Type B pancreatic cell (in vitro differentiated cells): ENCODE results near the gene TGM2. TPM values are rescaled to one million over a fixed set of nuclear protein-coding genes. Genes with fewer than 3 reads are reported as not detected.

ENCODE experiments used
- DNase-seq: peaks from one replicate; pipeline ENCODE4 v3.0.0; 2021; ENCODE audit warnings: mixed read lengths; ENCODE audit not compliant: unreplicated experiment; ENCODE audit errors: extremely low spot score
- H3K27ac Mint-ChIP-seq: 2 replicates; pipeline ENCODE4 v1.8.0; 2021; ENCODE audit warnings: mild to moderate bottlenecking, mixed read lengths
- H3K27me3 Mint-ChIP-seq: 2 replicates; pipeline ENCODE4 v1.8.0; 2021; ENCODE audit warnings: mixed read lengths
- H3K36me3 Mint-ChIP-seq: 2 replicates; pipeline ENCODE4 v1.8.0; 2021; ENCODE audit warnings: mixed read lengths
- H3K4me1 Mint-ChIP-seq: one replicate; pipeline ENCODE4 v1.8.0; 2021; ENCODE audit warnings: mixed read lengths; ENCODE audit not compliant: unreplicated experiment
- H3K4me3 Mint-ChIP-seq: 2 replicates; pipeline ENCODE4 v1.8.0; 2021; ENCODE audit warnings: mild to moderate bottlenecking, mixed read lengths
- H3K9me3 Mint-ChIP-seq: 2 replicates; pipeline ENCODE4 v1.8.0; 2021; ENCODE audit warnings: mixed read lengths
- total RNA-seq: library from RNA; stranded (reverse); gene quantifications from 2 replicates; pipeline ENCODE4 v1.2.1, GENCODE V29; 2021; ENCODE audit warnings: low replicate concordance
- TF ChIP-seq, protein P1 (sequence below): fragments of 200-600 bp; sonication (generic); conservative IDR thresholded peaks from 2 replicates; pipeline ENCODE4 v1.5.0; 2021; ENCODE audit warnings: antibody characterized with exemption, mild to moderate bottlenecking

TGM2 gene
- total RNA-seq, 1 donor from 2014 or later = 31.7 TPM

DNA sequence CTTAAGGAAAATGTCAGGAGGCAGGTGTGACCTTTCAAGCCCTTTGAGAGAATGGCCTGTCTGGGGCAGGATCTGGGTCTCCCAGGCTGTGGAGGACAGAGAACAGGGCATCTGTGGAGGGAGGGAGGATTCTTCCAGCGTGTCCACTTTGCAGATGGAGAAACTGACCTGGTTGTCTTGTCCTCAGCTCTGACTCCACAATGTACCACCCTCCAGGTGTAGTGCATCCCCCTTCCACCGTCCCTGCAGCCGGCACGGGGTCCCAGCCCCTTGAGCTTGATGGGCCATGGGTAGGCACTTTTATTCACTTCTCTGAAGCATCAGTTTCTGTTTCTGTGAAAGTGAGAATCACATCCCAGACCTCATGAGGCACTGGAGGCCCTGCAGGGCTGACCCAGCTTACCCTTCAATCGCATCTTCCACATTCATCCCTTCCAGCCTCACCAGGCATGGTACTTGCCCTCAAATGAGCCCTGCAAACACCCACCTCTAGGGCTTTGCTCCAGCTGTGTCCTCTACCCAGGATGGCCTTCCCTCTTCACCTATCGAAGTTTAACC lies 4.6 kb upstream of the TGM2 start:
- H3K4me1 Mint-ChIP-seq = peaks cover 49% of the 10 kb centered on the region
- H3K36me3 Mint-ChIP-seq = no peaks in the 10 kb centered on the region
- H3K9me3 Mint-ChIP-seq = no peaks in the 10 kb centered on the region
- H3K27me3 Mint-ChIP-seq = peaks cover 12% of the 10 kb centered on the region
- TF ChIP-seq, protein P1, sequence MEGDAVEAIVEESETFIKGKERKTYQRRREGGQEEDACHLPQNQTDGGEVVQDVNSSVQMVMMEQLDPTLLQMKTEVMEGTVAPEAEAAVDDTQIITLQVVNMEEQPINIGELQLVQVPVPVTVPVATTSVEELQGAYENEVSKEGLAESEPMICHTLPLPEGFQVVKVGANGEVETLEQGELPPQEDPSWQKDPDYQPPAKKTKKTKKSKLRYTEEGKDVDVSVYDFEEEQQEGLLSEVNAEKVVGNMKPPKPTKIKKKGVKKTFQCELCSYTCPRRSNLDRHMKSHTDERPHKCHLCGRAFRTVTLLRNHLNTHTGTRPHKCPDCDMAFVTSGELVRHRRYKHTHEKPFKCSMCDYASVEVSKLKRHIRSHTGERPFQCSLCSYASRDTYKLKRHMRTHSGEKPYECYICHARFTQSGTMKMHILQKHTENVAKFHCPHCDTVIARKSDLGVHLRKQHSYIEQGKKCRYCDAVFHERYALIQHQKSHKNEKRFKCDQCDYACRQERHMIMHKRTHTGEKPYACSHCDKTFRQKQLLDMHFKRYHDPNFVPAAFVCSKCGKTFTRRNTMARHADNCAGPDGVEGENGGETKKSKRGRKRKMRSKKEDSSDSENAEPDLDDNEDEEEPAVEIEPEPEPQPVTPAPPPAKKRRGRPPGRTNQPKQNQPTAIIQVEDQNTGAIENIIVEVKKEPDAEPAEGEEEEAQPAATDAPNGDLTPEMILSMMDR = no peak
- peak overlapping the region; percentile 33 for H3K4me3 Mint-ChIP-seq
- H3K27ac Mint-ChIP-seq = no peak overlapping the region
- no peak for DNase-seq

DNA sequence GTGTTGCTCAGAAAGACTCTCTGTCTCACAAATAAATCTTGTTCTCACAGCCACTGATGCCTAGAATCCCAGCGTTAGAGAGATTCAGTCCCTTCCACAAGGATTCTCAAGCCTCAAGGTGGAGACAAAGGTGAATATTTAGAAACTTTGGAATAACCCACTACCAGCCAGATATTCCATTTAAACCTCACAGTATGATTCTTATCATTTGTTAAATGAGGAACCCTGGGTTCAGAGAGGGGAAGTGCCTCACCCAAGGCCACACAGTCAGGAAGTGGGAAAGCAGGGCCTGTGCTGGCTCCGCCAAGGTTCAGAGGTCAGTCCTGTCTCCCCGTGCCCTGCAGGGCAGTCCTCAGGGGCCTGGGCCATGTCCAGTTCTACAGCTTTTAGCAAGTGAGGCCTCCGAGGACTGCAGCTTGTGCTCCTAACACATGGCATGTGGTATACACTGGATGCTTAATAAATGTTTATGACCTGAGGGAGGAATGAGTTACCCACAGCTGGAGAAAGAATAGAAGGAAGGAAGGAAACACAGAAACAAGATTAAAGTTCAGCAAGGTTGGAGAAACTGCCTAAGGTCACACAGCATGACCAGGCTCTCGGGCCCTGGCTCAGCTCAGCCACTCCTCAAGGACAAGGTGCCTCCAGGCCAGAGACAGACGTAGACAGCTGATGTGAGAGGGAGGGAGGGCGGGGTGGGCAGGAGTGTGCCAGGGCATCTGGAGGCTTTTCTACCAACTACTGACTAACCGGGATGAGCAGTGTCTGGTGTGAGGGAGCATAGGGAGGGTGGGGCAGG lies 3.9 kb upstream of the TGM2 start:
- H3K9me3 Mint-ChIP-seq = no peaks in the 10 kb centered on the region
- peaks cover 42% of the 10 kb centered on the region for H3K4me1 Mint-ChIP-seq
- no peak overlapping the region for H3K4me3 Mint-ChIP-seq
- TF ChIP-seq, protein P1 = no peak
- H3K36me3 Mint-ChIP-seq = no peaks in the 10 kb centered on the region
- peaks cover 12% of the 10 kb centered on the region for H3K27me3 Mint-ChIP-seq
- peak overlapping the region; percentile 73 for H3K27ac Mint-ChIP-seq
- no peak for DNase-seq

DNA sequence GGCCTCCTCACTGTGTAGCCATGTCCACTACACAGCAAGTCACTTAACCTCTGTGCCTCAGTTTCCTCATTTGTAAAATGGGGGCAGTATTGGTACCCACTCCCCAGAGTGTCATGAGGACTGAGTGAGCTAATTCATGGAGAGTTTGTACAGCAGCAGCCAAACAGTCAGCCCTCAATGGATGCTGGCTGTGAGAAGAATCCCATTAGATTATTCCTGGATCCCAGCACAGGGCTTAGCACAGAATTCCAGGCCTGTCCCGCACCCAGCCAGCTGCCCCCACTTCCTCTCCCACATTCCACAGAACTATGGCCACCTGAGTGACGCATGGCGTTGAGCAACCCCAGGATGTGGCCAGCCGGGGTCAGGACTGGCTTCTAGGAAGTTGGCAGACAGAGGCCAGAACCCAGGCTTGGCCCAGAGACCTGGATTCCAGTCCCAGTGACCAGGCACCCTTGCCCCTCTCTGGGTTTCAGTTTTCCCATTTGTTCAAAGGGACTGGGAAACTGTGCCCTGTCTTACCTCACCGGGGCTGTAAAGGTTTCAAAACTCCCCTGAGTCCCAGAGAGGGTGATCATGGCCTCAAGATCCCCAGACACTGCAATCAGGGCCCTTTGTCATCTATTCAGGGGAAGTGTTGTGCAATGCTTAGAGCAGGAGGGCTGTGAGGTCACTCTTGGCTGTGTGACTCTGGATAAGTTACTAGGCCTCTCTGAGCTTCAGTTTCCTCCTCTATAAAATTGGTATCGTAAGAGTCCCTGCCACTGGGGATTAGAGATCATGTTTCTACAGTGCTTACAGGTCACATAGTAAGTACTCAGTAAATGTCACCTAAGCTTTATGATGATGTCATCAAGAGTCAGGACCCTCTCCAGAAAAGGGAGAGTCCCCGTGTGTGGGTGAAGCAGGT lies 3.0 kb upstream of the TGM2 start:
- H3K4me1 Mint-ChIP-seq = peaks cover 37% of the 10 kb centered on the region
- H3K4me3 Mint-ChIP-seq = no peak overlapping the region
- peaks cover 12% of the 10 kb centered on the region for H3K27me3 Mint-ChIP-seq
- H3K9me3 Mint-ChIP-seq = no peaks in the 10 kb centered on the region
- TF ChIP-seq, protein P1 = no peak
- peak overlapping the region; percentile 73 for H3K27ac Mint-ChIP-seq
- no peak for DNase-seq
- H3K36me3 Mint-ChIP-seq = no peaks in the 10 kb centered on the region

DNA sequence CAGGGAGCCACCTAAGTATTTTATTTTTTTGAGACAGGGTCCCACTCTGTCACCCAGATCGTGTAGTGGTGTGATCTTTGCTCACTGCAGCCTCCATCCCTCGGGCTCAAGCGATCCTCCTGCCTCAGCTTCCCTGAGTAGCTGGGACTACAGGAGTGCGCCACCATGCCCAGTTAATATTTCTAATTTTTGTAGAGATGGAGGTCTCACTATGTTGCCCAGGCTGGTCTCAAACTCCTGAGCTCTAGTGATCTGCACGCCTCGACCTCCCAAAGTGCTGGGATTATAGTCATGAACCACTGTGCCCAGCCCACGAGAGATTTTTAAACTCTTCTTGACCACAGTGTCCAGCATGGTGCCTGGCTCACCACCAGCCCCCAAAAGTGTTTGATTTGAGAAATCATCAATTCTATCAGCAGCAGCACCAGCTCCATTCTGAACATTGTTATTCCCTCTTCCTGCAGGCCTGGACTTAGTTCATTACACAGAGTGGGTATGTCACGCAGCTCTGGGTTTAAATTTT lies 2.3 kb upstream of the TGM2 start:
- Mint-ChIP-seq H3K27ac (no peak overlapping the region), H3K4me3 (no peak overlapping the region), H3K4me1 (peaks cover 37% of the 10 kb centered on the region), H3K27me3 (peaks cover 12% of the 10 kb centered on the region), H3K36me3 (no peaks in the 10 kb centered on the region), H3K9me3 (no peaks in the 10 kb centered on the region)
- TF ChIP-seq, protein P1 = no peak
- no peak for DNase-seq

DNA sequence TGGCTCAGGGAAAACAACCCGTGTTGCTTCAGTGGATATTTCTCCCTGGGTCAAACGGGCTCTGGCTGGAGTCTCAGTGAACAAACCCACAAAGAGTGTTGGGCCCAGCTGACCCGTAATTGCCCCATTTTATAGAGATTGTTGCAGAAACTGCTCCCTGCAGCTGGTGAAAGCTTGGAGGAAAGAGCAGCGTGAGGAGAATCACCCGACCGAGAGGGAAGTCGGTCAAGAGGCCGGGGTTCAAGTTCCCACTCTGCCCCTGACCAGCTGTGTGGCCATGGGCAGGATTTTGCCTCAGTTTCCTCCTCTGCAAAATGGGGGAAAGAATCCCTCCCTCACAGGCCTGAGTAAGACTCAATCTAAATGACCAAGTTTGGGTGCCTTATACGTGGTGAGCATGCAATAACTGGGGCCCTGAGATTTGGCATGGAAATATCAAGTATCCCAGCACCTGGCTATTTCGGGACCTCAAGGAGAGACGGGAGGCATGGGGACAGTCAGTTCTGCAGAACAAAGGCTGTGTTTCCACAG lies 1.7 kb upstream of the TGM2 start:
- peak overlapping the region; percentile 41 for H3K27ac Mint-ChIP-seq
- H3K4me3 Mint-ChIP-seq = no peak overlapping the region

More for the DNA sequence above, 1.7 kb upstream of the TGM2 start:
- Mint-ChIP-seq H3K4me1 (peaks cover 36% of the 10 kb centered on the region), H3K36me3 (no peaks in the 10 kb centered on the region), H3K27me3 (peaks cover 12% of the 10 kb centered on the region), H3K9me3 (no peaks in the 10 kb centered on the region)
- DNase-seq = no peak
- TF ChIP-seq, protein P1 = no peak
